HG03469 (cell line): ENCODE measurements around the gene BRD1.

ENCODE experiments used
- ATAC-seq: cut with Tn5 transposase; IDR thresholded peaks from one replicate; pipeline ENCODE4 v1.9.1; 2021; ENCODE audit warnings: mild to moderate bottlenecking, moderate library complexity, moderate number of reproducible peaks; ENCODE audit not compliant: unreplicated experiment

BRD1 gene

GRCh38 chr22:49754696-49755630, 72.7 kb downstream of the BRD1 start:
- no peak for ATAC-seq

GRCh38 chr22:49753961-49754695, 73.5 kb downstream of the BRD1 start:
- no peak for ATAC-seq

- ATAC-seq, result no peak
Observed at GRCh38 chr22:49753276-49753890, 74.3 kb downstream of the BRD1 start.

GRCh38 chr22:49752598-49753091, 75.0 kb downstream of the BRD1 start:
- no peak for ATAC-seq

GRCh38 chr22:49751966-49752597, 75.6 kb downstream of the BRD1 start:
- ATAC-seq, result no peak

GRCh38 chr22:49751318-49751965, 76.2 kb downstream of the BRD1 start:
- no peak for ATAC-seq

- ATAC-seq, result no peak
Observed at GRCh38 chr22:49749885-49750510, 77.7 kb downstream of the BRD1 start.

GRCh38 chr22:49749227-49749626, 78.4 kb downstream of the BRD1 start:
- no peak for ATAC-seq

GRCh38 chr22:49748514-49748913, 79.2 kb downstream of the BRD1 start:
- no peak for ATAC-seq

GRCh38 chr22:49747716-49748115, 80.0 kb downstream of the BRD1 start:
- ATAC-seq, result no peak

GRCh38 chr22:49747130-49747529, 80.5 kb downstream of the BRD1 start:
- no peak for ATAC-seq

GRCh38 chr22:49746065-49746464, 81.6 kb downstream of the BRD1 start:
- no peak for ATAC-seq

GRCh38 chr22:49740242-49740641, 87.4 kb downstream of the BRD1 start:
- no peak for ATAC-seq

- ATAC-seq, result no peak
Observed at GRCh38 chr22:49739138-49739537, 88.5 kb downstream of the BRD1 start.

- no peak for ATAC-seq
Observed at GRCh38 chr22:49738566-49738965, 89.1 kb downstream of the BRD1 start.

GRCh38 chr22:49738006-49738405, 89.7 kb downstream of the BRD1 start:
- no peak for ATAC-seq

GRCh38 chr22:49737101-49737551, 90.5 kb downstream of the BRD1 start:
- no peak for ATAC-seq

GRCh38 chr22:49736538-49736937, 91.1 kb downstream of the BRD1 start:
- no peak for ATAC-seq

- ATAC-seq, result no peak
Observed at GRCh38 chr22:49735901-49736421, 91.7 kb downstream of the BRD1 start.
